RWPE2 (cell line): ENCODE measurements around the gene DCLRE1B.

Experiments
- ATAC-seq: fragments of 200-7000 bp; cut with Tn5 transposase; 3 replicates; pipeline ENCODE4 v1.9.1; 2021; ENCODE audit warnings: low read depth
- DNase-seq: peaks from one replicate; pipeline ENCODE4 v3.0.0-alpha.2; 2020; ENCODE audit warnings: low spot score
- H3K27ac ChIP-seq: fragments of 450-650 bp; 2 replicates; pipeline ENCODE4 v1.5.1; 2017; ENCODE audit warnings: mild to moderate bottlenecking; ENCODE audit not compliant: poor library complexity, severe bottlenecking
- H3K27me3 ChIP-seq: fragments of 250-450 bp; sonication (Bioruptor Pico); 2 replicates; pipeline ENCODE4 v1.5.1; 2021; ENCODE audit warnings: mild to moderate bottlenecking, moderate library complexity; ENCODE audit not compliant: insufficient read depth, poor library complexity, severe bottlenecking
- H3K36me3 ChIP-seq: fragments of 250-450 bp; sonication (Bioruptor Pico); 2 replicates; pipeline ENCODE4 v1.5.1; 2020; ENCODE audit warnings: low read depth, mild to moderate bottlenecking, moderate library complexity
- H3K4me1 ChIP-seq: fragments of 250-450 bp; sonication (Bioruptor Pico); 2 replicates; pipeline ENCODE4 v1.5.1; 2021; ENCODE audit warnings: mild to moderate bottlenecking, moderate library complexity; ENCODE audit not compliant: insufficient read depth, poor library complexity, severe bottlenecking
- H3K4me3 ChIP-seq: fragments of 250-450 bp; sonication (Bioruptor Pico); 2 replicates; pipeline ENCODE4 v1.5.1; 2021; ENCODE audit warnings: mild to moderate bottlenecking, moderate library complexity; ENCODE audit not compliant: severe bottlenecking
- H3K9me3 ChIP-seq: fragments of 250-450 bp; sonication (Bioruptor Pico); 2 replicates; pipeline ENCODE4 v1.5.1; 2021; ENCODE audit warnings: mild to moderate bottlenecking, moderate library complexity; ENCODE audit not compliant: severe bottlenecking
- TF ChIP-seq, protein P1 (sequence below): fragments of 450-650 bp; IDR thresholded peaks from one replicate; pipeline ENCODE4 v1.5.1; 2017; ENCODE audit warnings: mild to moderate bottlenecking, moderate library complexity; ENCODE audit not compliant: poor library complexity, severe bottlenecking

The DCLRE1B gene

DNA sequence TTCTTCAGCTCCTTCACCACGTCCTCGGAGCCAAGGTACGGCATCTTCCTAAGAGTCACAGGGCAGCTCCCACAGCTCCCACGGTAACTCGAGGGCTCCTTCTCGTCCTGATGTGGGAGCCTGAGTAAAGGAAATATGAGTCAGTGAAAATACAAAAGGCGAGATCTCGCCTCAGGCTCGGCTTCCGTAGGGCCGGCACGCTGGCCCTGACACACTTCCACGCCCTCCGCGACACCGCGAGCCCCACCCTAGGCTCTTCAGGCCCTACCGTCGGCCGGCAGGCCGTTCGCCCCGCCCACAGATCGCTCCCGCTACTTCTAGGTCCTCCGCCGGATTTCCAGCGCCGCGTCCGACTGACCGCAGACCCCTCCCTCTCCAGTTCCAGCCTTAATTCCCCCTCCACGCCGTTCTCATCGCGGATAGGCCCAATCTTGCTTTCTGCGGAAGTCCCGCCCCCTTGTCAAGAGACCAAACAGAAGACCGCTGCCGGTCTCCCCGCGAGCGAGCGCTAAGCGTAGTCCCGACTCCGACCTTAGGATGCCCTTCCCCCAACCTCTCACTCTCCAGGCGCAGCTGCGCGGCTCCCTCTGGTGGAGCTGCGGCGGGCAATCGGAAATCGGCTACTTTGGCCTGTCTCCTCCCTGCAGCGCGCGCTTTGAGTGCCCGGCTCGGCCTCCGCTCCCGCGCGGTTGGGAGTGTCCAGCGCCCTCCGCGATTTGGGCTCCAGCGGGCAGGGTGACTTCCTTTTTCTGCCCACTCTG is at the start of gene DCLRE1B, which contains the start of gene AP4B1:
TSS of gene DCLRE1B (plus strand) at position 653 of the 761 bp plus-strand sequence. CDS start 261 bp downstream, outside the sequence.
TSS of gene AP4B1 (minus strand) at position 126 of the 761 bp plus-strand sequence. CDS start at position 44, 82 bp downstream.
- Histone ChIP-seq H3K9me3 (no peaks in the 10 kb centered on the region), H3K4me1 (peaks cover 6% of the 10 kb centered on the region), H3K36me3 (peaks cover 36% of the 10 kb centered on the region), H3K27ac (peak within 1 kb of the TSS; percentile 70), H3K27me3 (no peaks in the 10 kb centered on the region), H3K4me3 (peak within 1 kb of the TSS; percentile 61)
- ATAC-seq (peak; percentile 91), DNase-seq (peak; percentile 99)
- TF ChIP-seq, protein P1, sequence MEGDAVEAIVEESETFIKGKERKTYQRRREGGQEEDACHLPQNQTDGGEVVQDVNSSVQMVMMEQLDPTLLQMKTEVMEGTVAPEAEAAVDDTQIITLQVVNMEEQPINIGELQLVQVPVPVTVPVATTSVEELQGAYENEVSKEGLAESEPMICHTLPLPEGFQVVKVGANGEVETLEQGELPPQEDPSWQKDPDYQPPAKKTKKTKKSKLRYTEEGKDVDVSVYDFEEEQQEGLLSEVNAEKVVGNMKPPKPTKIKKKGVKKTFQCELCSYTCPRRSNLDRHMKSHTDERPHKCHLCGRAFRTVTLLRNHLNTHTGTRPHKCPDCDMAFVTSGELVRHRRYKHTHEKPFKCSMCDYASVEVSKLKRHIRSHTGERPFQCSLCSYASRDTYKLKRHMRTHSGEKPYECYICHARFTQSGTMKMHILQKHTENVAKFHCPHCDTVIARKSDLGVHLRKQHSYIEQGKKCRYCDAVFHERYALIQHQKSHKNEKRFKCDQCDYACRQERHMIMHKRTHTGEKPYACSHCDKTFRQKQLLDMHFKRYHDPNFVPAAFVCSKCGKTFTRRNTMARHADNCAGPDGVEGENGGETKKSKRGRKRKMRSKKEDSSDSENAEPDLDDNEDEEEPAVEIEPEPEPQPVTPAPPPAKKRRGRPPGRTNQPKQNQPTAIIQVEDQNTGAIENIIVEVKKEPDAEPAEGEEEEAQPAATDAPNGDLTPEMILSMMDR, result peak; percentile 83

DNA sequence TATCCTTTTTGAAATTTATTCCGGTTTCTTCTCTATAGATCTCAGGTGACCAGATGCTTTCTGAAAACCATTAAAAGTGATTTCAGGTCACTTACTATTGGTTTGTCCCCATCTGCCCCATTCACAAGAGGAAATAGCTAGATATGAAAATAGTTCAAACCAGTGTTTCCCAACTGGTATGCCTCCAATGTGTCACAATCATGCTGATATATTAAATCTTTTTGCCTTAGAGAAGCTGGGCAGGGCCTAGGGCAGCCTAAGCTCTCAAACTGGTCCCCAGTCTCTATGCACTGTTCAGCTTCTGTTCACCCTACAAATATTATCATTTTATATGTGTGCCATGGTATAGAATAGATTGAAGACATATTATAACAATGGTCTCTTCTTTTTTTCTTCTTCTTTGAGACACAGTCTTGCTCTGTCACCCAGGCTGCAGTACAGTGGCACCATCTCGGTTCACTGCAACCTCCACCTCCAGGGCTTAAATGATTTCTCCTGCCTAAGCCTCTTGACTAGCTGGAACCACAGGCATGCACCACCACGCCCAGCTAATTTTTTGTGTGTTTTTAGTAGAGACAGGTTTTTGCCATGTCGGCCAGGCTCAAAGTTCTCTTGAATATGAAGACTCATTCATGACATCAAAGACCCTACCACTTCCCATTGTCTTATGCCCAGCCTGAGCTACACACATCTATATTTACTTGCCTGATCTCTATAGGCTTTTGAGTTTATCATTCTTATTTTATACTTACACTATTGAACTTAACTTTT is 49.3 kb upstream of the DCLRE1B start:
- H3K4me3 ChIP-seq, result no peak overlapping the region
- peaks cover 8% of the 10 kb centered on the region for H3K4me1 ChIP-seq
- H3K9me3 ChIP-seq, result no peaks in the 10 kb centered on the region
- H3K27me3 ChIP-seq, result no peaks in the 10 kb centered on the region
- ATAC-seq (no peak), DNase-seq (no peak)
- TF ChIP-seq, protein P1, result no peak
- H3K36me3 ChIP-seq, result no peaks in the 10 kb centered on the region
- H3K27ac ChIP-seq, result no peak overlapping the region

GRCh38 chr1:113856401-113856790 is 48.7 kb upstream of the DCLRE1B start:
- DNase-seq, result no peak
- no peaks in the 10 kb centered on the region for H3K36me3 ChIP-seq
- ATAC-seq, result no peak
- no peaks in the 10 kb centered on the region for H3K9me3 ChIP-seq
- no peak overlapping the region for H3K27ac ChIP-seq
- peaks cover 14% of the 10 kb centered on the region for H3K4me1 ChIP-seq
- H3K27me3 ChIP-seq, result no peaks in the 10 kb centered on the region
- TF ChIP-seq, protein P1, result no peak
- no peak overlapping the region for H3K4me3 ChIP-seq

- Histone ChIP-seq H3K4me1 (peaks cover 17% of the 10 kb centered on the region), H3K4me3 (no peak overlapping the region)
- ATAC-seq, result no peak
Observed at GRCh38 chr1:113857776-113858175, 47.4 kb upstream of the DCLRE1B start.

More at GRCh38 chr1:113857776-113858175, 47.4 kb upstream of the DCLRE1B start:
- no peaks in the 10 kb centered on the region for H3K27me3 ChIP-seq
- H3K9me3 ChIP-seq, result no peaks in the 10 kb centered on the region
- H3K36me3 ChIP-seq, result no peaks in the 10 kb centered on the region
- no peak overlapping the region for H3K27ac ChIP-seq
- DNase-seq, result no peak
- TF ChIP-seq, protein P1, result no peak
